SK-N-SH (cell line): ENCODE results near the gene HOXA10. TPM values are rescaled to one million over a fixed set of nuclear protein-coding genes. Genes with fewer than 3 reads are reported as not detected.

Source experiments
- CTCF ChIA-PET: fragments of 300-600, 350-600 bp; formaldehyde crosslinking; extraction: SDS; loops from one replicate; lab custom pipeline; 2021; lab: Yijun Ruan, JAX
- POLR2A ChIA-PET: fragments of 350-600 bp; sonication (Branson Sonifier 250); formaldehyde crosslinking; extraction: SDS; loops from one replicate; lab custom pipeline; 2020; ENCODE audit warnings: antibody characterized with exemption, inconsistent platforms; lab: Yijun Ruan, JAX
- DNase-seq: peaks from one replicate; pipeline ENCODE4 v3.0.0; 2012
- H2AFZ ChIP-seq: fragments of 200-600 bp; sonication (generic); 2 replicates; pipeline ENCODE4 v1.8.1; 2016; ENCODE audit warnings: antibody characterized with exemption, mild to moderate bottlenecking, low read depth
- H3F3A ChIP-seq: fragments of 200-600 bp; sonication (generic); replicated peaks from 2 replicates; pipeline ENCODE3; 2016; ENCODE audit warnings: antibody characterized with exemption, mild to moderate bottlenecking; ENCODE audit not compliant: insufficient read depth
- H3K27ac ChIP-seq, 2 experiments: fragments of 200-500 bp in 1 of 2; fragments of 200-600 bp in 1 of 2; sonication (Bioruptor generic) in 1 of 2; sonication (generic), shearing (Covaris generic) in 1 of 2; 2 replicates each; pipeline versions ENCODE4 v1.5.1 to v1.6.1; 2014 to 2016; ENCODE audit warnings: low read depth in 2 of 2, inconsistent platforms in 1 of 2, low read length in 1 of 2, mild to moderate bottlenecking in 1 of 2, mixed read lengths in 1 of 2
- H3K27me3 ChIP-seq: fragments of 200-600 bp; sonication (generic), shearing (Covaris generic); 2 replicates; pipeline ENCODE4 v1.6.1; 2016; ENCODE audit warnings: mixed run types; ENCODE audit not compliant: insufficient read depth
- H3K36me3 ChIP-seq, 2 experiments: fragments of 200-500 bp in 1 of 2; fragments of 200-600 bp in 1 of 2; sonication (Bioruptor generic) in 1 of 2; sonication (generic) in 1 of 2; replicated peaks in 1 of 2; 2 replicates each; pipeline versions ENCODE3 to v1.5.1; 2014 to 2016; ENCODE audit warnings: low read length in 1 of 2, mild to moderate bottlenecking in 1 of 2; ENCODE audit not compliant: insufficient read depth in 2 of 2, control insufficient read depth in 1 of 2
- H3K4me1 ChIP-seq, 2 experiments: fragments of 200-500 bp in 1 of 2; fragments of 200-600 bp in 1 of 2; sonication (Bioruptor generic) in 1 of 2; sonication (generic), shearing (Covaris generic) in 1 of 2; 2 replicates each; pipeline versions ENCODE4 v1.5.1 to v1.6.1; 2014 to 2016; ENCODE audit warnings: low read depth in 1 of 2, low read length in 1 of 2, mixed run types in 1 of 2; ENCODE audit not compliant: insufficient read depth in 2 of 2, control insufficient read depth in 1 of 2
- H3K4me2 ChIP-seq: fragments of 200-600 bp; sonication (generic), shearing (Covaris generic); 2 replicates; pipeline ENCODE4 v1.6.1; 2017; ENCODE audit warnings: mixed run types
- H3K4me3 ChIP-seq, 2 experiments: fragments of 200-500 bp in 1 of 2; fragments of 200-600 bp in 1 of 2; sonication (Bioruptor generic) in 1 of 2; sonication (generic), shearing (Covaris generic) in 1 of 2; 2 replicates each; pipeline versions ENCODE4 v1.5.1 to v1.8.1; 2014 to 2016; ENCODE audit warnings: low read depth in 2 of 2, inconsistent platforms in 1 of 2, low read length in 1 of 2, mild to moderate bottlenecking in 1 of 2, mixed read lengths in 1 of 2, moderate library complexity in 1 of 2
- H3K79me2 ChIP-seq: fragments of 200-600 bp; sonication (generic); 2 replicates; pipeline ENCODE4 v1.8.1; 2017; ENCODE audit warnings: mild to moderate bottlenecking; ENCODE audit not compliant: insufficient read depth
- H3K9ac ChIP-seq: fragments of 200-600 bp; sonication (generic); 2 replicates; pipeline ENCODE4 v1.6.1; 2017; ENCODE audit warnings: mixed run types
- H3K9me2 ChIP-seq: fragments of 200-600 bp; sonication (generic); 2 replicates; pipeline ENCODE4 v1.6.1; 2017; ENCODE audit warnings: mixed run types
- H3K9me3 ChIP-seq: fragments of 200-600 bp; sonication (generic); 2 replicates; pipeline ENCODE4 v1.6.1; 2017; ENCODE audit warnings: mixed run types, mild to moderate bottlenecking, moderate library complexity
- H4K20me1 ChIP-seq: fragments of 200-600 bp; sonication (generic); 2 replicates; pipeline ENCODE4 v1.6.1; 2017; ENCODE audit warnings: mild to moderate bottlenecking, mixed run types; ENCODE audit not compliant: insufficient read depth
- EP300 ChIP-seq, 2 experiments: IDR thresholded peaks; 2 replicates each; pipeline versions ENCODE4 v1.4.0 to v1.6.1; 2012; ENCODE audit warnings: borderline replicate concordance in 1 of 2, low read depth in 1 of 2, low read length in 1 of 2
- EZH2phosphoT487 ChIP-seq: fragments of 200-600 bp; sonication (generic); IDR thresholded peaks from 2 replicates; pipeline ENCODE4 v1.6.1; 2017; ENCODE audit warnings: low read depth, mixed run types, mild to moderate bottlenecking, antibody characterized with exemption, moderate library complexity, borderline replicate concordance
- FOXM1 ChIP-seq: IDR thresholded peaks from 2 replicates; pipeline ENCODE4 v1.4.0; 2012; ENCODE audit warnings: low read depth, mild to moderate bottlenecking
- GATA2 ChIP-seq: sonication (generic); formaldehyde crosslinking; IDR thresholded peaks from 2 replicates; pipeline ENCODE4 v1.5.0; 2020; ENCODE audit warnings: mild to moderate bottlenecking, missing genetic modification reagents
- NFIC ChIP-seq: IDR thresholded peaks from 2 replicates; pipeline ENCODE4 v1.4.0; 2012; ENCODE audit warnings: borderline replicate concordance
- RFX5 ChIP-seq: IDR thresholded peaks from 2 replicates; pipeline ENCODE4 v1.6.1; 2012; ENCODE audit warnings: mild to moderate bottlenecking, improper control_type of control experiment, low read length
- RXRA ChIP-seq: IDR thresholded peaks from 2 replicates; pipeline ENCODE4 v1.4.0; 2012; ENCODE audit warnings: low read depth, mild to moderate bottlenecking, borderline replicate concordance
- WGBS: methylation state at CpG from one replicate; pipeline ENCODE4 v1.1.6; 2017; ENCODE audit warnings: low lambda C conversion rate; 5-methylcytosine and 5-hydroxymethylcytosine counted together
- polyA plus RNA-seq, 3 experiments: library from polyadenylated mRNA; depleted of rRNA; stranded (reverse); fragments of >200 nt; gene quantifications; 2 replicates each; pipeline ENCODE4 v1.2.3, GENCODE V29; 2012
- TF ChIP-seq, protein P1 (sequence below): IDR thresholded peaks from 2 replicates; pipeline ENCODE4 v1.4.0; 2012; ENCODE audit warnings: low read depth, borderline replicate concordance

HOXA10 gene
- polyA plus RNA-seq, 1 of the 3 experiments (the other 2 are of a cell fraction): not detected

DNA sequence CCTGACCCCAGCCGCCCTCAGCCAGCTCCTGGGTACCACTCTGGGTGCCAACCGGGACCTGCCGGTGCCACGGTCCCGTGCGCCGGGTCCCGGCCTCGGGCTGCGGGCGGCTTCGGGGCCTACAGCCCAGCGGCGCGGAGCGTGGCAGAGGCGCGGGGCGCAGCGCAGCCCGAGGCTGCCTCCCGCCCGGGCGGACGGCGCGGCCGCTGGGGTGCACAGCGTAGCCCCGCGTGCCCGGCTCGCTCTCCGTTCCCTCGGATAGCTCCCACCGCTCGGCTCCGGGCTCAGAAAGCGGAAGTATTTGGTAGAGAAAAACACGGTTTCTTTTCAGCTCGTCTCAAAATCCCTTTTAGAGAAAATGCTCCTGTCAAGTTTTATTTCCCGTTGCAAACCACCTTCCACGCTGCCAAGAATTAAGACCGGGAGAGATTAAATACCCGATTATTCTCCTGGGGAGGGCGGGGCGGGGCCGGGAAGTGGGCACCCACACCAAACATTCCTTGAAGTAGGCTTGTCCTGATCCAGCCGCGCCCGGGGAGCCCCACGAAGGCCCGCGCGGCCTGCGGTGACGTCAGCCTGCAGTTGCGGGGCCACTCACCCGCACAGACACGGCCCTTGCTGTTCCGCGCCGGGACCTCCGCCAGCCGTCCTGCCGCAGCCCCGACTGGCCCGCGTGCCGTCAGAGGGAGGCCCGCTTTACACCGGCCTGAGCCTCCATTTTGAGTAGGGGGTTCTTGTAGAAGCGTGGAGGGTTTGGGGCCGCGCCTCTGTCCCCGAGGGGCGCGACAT, 18.6 kb upstream of the HOXA10 start:
- H3K9me3 ChIP-seq: no peaks in the 10 kb centered on the region
- DNase-seq: peak; percentile 67
- TF ChIP-seq FOXM1: no peak
- peak; percentile 82; the same call in 1 of the 2 replicates for TF ChIP-seq EZH2phosphoT487
- no peak for TF ChIP-seq RXRA
- H3K79me2 ChIP-seq: no peaks in the 10 kb centered on the region
- H3K4me2 ChIP-seq: peak overlapping the region; percentile 30; the same call in 1 of the 2 replicates
- H3F3A ChIP-seq: peaks cover 8% of the 10 kb centered on the region
- H3K27ac ChIP-seq: no peak overlapping the region
- no peak overlapping the region for H2AFZ ChIP-seq
- no peaks in the 10 kb centered on the region for H3K36me3 ChIP-seq
- H3K27me3 ChIP-seq: peaks cover 88% of the 10 kb centered on the region
- WGBS: 32% methylated on average over 35 of the region's 78 CpGs
- H4K20me1 ChIP-seq: peaks cover 17% of the 10 kb centered on the region
- POLR2A ChIA-PET: interaction anchor here (0.5 kb wide), 1 partner anchor 813 kb away, joined by 3 read pairs; no protein-coding TSS in a partner anchor
- no peak overlapping the region for H3K9ac ChIP-seq
- peaks cover 0 to 4% of the 10 kb centered on the region in 2 experiments; a peak in 1 of 4 replicates for H3K4me1 ChIP-seq
- CTCF ChIA-PET: interaction anchor here (0.9 to 10.7 kb wide), 11 partner anchors 15 to 901 kb away, joined by 3 to 84 read pairs (median 4); partner anchors contain the start of gene HOXA5
- H3K9me2 ChIP-seq: no peaks in the 10 kb centered on the region
- H3K4me3 ChIP-seq: peak overlapping the region in 1 of 2 experiments; percentile 2; a peak in 1 of 4 replicates

DNA sequence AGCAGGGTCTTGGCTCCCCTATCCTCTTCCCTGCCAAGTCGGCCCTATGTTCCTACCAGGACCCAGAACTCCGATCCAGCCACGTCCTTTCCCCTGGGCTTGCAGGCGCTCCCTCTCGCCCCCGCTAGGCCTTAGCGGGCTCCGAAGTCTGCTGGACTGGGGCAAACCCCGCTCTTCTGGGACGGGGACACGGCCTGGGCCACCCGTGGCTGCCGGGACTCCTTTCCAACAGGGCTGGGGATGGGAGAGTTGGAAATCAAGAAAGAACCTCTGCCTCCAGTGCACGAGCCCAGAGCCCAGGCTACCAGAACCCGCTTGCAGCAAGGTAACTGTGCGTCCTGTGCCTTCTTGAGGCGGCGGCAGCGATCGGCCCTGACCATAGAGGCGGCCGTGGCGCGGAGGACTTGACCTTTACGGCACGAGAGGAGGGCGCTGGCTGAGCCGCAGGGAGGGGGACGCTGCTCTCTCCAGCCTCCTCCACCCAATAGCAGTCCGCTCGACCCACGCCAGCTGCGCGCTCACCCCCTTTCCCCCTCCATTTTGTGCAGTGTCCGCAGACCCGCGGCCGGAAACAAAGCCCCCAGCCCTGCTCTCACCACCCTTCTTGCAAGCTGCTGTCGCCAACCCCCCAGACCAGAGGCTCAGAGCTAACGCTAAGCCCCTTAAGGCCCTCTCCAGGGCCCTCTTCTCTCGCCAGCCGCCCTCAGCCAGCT, 17.9 kb upstream of the HOXA10 start:
- Histone ChIP-seq H2AFZ (no peak overlapping the region), H3K9me3 (no peaks in the 10 kb centered on the region), H3K4me3 (no peak overlapping the region; a peak in 1 of 4 replicates), H3K79me2 (no peaks in the 10 kb centered on the region), H3K27me3 (peaks cover 88% of the 10 kb centered on the region), H4K20me1 (peaks cover 24% of the 10 kb centered on the region), H3K4me2 (peak overlapping the region; percentile 30; the same call in 1 of the 2 replicates), H3F3A (peaks cover 10% of the 10 kb centered on the region), H3K36me3 (no peaks in the 10 kb centered on the region), H3K27ac (no peak overlapping the region), H3K4me1 (peaks cover 0 to 4% of the 10 kb centered on the region in 2 experiments; a peak in 1 of 4 replicates), H3K9ac (no peak overlapping the region), H3K9me2 (no peaks in the 10 kb centered on the region)
- TF ChIP-seq, protein P1, sequence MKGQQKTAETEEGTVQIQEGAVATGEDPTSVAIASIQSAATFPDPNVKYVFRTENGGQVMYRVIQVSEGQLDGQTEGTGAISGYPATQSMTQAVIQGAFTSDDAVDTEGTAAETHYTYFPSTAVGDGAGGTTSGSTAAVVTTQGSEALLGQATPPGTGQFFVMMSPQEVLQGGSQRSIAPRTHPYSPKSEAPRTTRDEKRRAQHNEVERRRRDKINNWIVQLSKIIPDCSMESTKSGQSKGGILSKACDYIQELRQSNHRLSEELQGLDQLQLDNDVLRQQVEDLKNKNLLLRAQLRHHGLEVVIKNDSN: no peak
- TF ChIP-seq EP300 (IDR thresholded peaks at IDR 0.05; ENCODE audit: borderline replicate concordance in 1 of 2, low read depth in 1 of 2, low read length in 1 of 2) (no peak), NFIC (no peak), EZH2phosphoT487 (no peak), RFX5 (no peak), GATA2 (CRISPR knock-in tag) (no peak)
- DNase-seq: no peak
- 25% methylated on average over 32 of the region's 42 CpGs for WGBS
- ChIA-PET POLR2A (interaction anchor here (0.5 kb wide), 1 partner anchor 813 kb away, joined by 3 read pairs; no protein-coding TSS in a partner anchor), CTCF (interaction anchor here (1.1 to 10.7 kb wide), 12 partner anchors 14 to 1340 kb away, joined by 3 to 84 read pairs (median 4); partner anchors contain the start of gene HOXA5)
